Measurements from ENCODE around the gene LMTK2.

DNA sequence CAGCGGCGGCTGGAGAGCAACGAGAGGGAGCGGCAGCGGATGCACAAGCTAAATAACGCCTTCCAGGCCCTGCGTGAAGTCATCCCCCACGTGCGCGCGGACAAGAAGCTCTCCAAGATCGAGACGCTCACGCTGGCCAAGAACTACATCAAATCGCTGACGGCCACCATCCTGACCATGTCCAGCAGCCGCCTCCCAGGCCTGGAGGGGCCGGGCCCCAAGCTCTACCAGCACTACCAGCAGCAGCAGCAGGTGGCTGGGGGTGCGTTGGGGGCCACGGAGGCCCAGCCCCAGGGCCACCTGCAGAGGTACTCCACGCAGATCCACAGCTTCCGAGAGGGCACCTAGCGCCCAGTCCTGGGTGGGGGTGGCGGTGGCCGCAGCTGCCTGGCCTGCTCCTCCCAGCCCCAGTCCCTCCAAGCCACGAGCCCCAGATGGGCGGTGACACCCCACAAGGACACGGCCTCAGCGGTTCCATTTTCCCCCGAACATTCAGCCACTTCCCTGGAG is 105.9 kb downstream of the LMTK2 start:
- no peak for TF ChIP-seq POLR2AphosphoS5 (IDR thresholded peaks at IDR 0.05; ENCODE audit: low read depth, low read length)
- TF ChIP-seq, protein P1, sequence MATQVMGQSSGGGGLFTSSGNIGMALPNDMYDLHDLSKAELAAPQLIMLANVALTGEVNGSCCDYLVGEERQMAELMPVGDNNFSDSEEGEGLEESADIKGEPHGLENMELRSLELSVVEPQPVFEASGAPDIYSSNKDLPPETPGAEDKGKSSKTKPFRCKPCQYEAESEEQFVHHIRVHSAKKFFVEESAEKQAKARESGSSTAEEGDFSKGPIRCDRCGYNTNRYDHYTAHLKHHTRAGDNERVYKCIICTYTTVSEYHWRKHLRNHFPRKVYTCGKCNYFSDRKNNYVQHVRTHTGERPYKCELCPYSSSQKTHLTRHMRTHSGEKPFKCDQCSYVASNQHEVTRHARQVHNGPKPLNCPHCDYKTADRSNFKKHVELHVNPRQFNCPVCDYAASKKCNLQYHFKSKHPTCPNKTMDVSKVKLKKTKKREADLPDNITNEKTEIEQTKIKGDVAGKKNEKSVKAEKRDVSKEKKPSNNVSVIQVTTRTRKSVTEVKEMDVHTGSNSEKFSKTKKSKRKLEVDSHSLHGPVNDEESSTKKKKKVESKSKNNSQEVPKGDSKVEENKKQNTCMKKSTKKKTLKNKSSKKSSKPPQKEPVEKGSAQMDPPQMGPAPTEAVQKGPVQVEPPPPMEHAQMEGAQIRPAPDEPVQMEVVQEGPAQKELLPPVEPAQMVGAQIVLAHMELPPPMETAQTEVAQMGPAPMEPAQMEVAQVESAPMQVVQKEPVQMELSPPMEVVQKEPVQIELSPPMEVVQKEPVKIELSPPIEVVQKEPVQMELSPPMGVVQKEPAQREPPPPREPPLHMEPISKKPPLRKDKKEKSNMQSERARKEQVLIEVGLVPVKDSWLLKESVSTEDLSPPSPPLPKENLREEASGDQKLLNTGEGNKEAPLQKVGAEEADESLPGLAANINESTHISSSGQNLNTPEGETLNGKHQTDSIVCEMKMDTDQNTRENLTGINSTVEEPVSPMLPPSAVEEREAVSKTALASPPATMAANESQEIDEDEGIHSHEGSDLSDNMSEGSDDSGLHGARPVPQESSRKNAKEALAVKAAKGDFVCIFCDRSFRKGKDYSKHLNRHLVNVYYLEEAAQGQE (IDR thresholded peaks at IDR 0.05; ENCODE audit: insufficient read depth in 1 of 2, low read depth in 2 of 2, low read length in 2 of 2) = no peak
